ENCODE results near the gene CCT7. TPM values are rescaled to one million over a fixed set of nuclear protein-coding genes. Genes with fewer than 3 reads are reported as not detected.
"Not testable (repeated sequence)": the region's sequence is repeated elsewhere in the genome, so short reads cannot be mapped to it uniquely, and the experiment has no call there.

The CCT7 gene
- total RNA-seq: 194 TPM

DNA sequence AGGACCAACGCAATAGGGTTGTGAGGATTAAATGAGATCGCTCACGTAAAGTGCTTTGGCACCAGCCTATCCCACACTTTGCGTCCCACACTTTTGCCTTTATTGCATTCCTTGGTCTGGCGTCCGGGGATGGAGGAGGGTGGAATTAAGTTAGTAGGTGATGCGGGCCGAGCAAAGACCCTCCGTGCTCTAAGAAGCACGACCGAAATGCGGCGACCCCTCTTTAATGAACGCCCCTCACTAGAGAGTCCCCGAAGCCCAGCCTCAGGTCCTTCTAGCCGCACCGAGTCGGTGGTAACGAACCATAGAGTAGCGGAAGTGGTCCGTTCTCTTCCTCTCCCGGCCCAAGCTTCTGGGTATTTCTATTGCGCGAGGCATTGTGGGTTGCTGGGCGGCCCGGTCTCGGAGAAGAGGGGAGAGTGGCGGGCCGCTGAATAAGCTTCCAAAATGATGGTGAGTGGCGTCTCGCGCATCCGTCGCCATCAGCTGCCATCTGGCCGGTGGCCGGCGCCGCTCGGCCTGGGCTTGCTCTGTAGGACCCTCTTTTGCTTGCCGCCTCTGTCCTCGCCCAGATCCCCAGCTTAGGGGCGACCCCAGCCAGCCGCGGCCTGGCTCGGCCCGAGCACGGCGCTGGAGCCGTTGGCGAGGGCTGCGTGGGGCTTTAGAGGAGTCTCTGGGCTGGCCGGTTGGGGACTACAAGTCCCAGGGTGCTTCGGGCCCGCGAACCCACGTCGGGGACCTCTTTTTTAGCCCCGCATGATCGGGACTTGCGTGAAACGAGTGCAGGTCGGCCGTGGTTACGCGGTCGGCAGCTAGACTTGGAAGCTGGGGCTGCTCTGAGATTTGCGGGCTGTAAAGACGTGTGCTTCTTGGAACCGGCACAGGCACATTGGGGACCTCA is at the start of gene CCT7:
CCT7 (plus strand) TSS at position 377 of the 901 bp plus-strand sequence; CDS start at position 448, 71 bp downstream.
- intact Hi-C loops (cut with DNase I): no loop called here
- ATAC-seq: peak; percentile 96
- peak; percentile 89 for DNase-seq (ENCODE audit: low spot score)

GRCh38 chr2:73185965-73186364 is 48.1 kb upstream of the CCT7 start:
- DNase-seq (ENCODE audit: low spot score): no peak
- no peak for ATAC-seq
- intact Hi-C loops (cut with DNase I): no loop called here

- DNase-seq (ENCODE audit: low spot score) (no peak), ATAC-seq (no peak)
- intact Hi-C loops (cut with DNase I): no loop called here
Observed at GRCh38 chr2:73187549-73187948, 46.6 kb upstream of the CCT7 start.

DNA sequence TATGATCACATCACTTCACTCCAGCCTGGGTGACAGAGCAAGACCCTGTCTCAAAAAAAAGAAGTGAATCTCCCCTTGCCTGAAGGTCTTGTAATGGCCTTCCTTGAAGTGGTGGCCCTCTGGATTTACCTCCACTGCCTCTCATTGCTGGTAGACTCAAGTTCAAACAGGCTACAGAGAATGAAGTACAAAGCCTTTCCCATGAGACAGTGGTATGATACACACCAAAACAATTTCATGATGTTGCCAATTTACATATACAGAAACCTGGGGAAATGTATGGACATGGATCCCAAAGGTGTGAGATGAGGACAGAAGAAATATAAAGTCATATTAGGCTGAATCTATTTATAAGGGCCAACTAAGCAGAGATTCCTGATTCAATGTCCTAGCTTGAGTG is 36.5 kb upstream of the CCT7 start:
- no peak for DNase-seq (ENCODE audit: low spot score)
- no peak for ATAC-seq
- intact Hi-C loops (cut with DNase I): no loop called here

- intact Hi-C loops (cut with DNase I); ATAC-seq; DNase-seq (ENCODE audit: low spot score): not testable (repeated sequence)
Observed at GRCh38 chr2:73200281-73200680, 33.8 kb upstream of the CCT7 start.

- intact Hi-C loops (cut with DNase I): no loop called here
- ATAC-seq (peak; percentile 28), DNase-seq (ENCODE audit: low spot score) (no peak)
Observed at GRCh38 chr2:73202156-73203054, 31.7 kb upstream of the CCT7 start, which contains the start of gene NOTO. Gene NOTO (plus strand): TSS chr2:73202574. CDS start chr2:73202667, 93 bp downstream.

DNA sequence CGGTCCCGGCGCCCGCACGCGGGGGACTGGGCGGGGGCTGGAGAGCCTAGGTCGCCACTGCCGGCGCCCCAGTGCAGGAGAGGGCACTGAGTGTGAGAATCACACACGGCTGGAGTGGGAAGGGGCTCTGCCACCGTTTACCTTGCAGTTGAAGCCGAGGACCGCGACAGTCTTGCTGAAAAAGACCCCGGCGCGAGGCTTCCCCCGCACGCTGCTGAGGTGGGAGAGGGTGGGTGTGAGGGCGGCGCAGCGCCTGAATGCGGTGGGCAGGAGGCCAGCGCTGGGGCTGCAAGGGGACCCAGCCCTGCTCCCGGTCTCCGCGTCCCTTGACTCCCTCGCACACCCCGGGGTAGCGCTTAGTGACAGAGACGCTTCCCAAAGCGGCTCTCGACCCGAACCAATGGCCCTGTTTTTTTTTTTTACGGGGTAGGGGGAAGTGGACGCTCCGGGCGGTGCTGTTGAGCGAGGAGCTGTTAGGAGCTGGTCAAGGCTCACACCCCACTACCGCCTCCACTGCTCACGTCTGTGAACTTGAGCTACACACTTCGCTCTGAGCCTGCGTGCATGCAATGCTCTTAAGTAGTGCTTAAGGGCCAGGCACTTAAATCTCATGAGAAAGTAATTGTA is 30.9 kb upstream of the CCT7 start:
- intact Hi-C loops (cut with DNase I): no loop called here
- ATAC-seq: no peak
- no peak for DNase-seq (ENCODE audit: low spot score)

GRCh38 chr2:73205611-73206010 is 28.5 kb upstream of the CCT7 start:
- intact Hi-C loops (cut with DNase I): no loop called here
- ATAC-seq (no peak), DNase-seq (ENCODE audit: low spot score) (no peak)

GRCh38 chr2:73208258-73208657 is 25.9 kb upstream of the CCT7 start:
- intact Hi-C loops (cut with DNase I): no loop called here
- DNase-seq (ENCODE audit: low spot score) (no peak), ATAC-seq (no peak)

DNA sequence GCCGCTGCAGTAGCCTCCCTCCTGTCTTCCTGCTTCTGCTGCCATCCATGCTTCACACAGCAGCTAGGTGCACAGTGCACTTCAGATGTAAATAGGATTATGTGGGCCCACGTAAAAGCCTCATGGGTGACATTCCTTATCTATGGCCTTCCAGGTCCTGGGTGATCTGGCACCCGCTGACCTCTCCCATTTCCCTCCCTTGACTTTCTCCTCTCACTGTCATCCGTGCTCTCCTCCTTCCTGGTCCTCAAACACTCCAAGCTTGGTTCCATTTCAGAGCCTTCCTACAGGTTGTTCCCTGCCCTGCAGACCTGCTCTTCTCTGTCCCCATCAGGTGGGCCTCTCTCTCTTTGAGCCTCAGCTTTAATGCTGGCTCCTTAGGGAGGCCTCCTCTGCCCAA is 24.1 kb upstream of the CCT7 start:
- intact Hi-C loops (cut with DNase I): no loop called here
- no peak for DNase-seq (ENCODE audit: low spot score)
- no peak for ATAC-seq

DNA sequence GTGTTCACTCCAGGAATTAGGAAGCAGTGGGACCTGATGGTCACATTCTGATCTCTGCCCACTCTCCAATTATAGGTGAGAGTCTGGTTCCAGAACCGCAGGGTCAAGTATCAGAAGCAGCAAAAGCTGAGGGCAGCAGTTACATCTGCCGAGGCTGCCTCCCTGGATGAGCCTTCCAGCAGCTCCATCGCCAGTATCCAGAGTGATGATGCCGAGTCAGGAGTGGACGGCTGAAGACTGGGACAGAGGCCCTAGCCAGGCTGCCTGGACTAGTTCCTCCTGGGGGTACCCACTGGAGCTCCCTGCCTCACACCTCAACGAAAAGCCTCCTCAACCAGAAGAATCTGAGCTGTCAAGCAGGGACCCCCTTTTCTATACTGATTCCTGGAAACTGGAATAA is 23.4 kb upstream of the CCT7 start:
- intact Hi-C loops (cut with DNase I): no loop called here
- DNase-seq (ENCODE audit: low spot score) (no peak), ATAC-seq (no peak)

- no peak for ATAC-seq
- DNase-seq (ENCODE audit: low spot score): no peak
- intact Hi-C loops (cut with DNase I): no loop called here
Observed at GRCh38 chr2:73212098-73212447, 22.0 kb upstream of the CCT7 start.

DNA sequence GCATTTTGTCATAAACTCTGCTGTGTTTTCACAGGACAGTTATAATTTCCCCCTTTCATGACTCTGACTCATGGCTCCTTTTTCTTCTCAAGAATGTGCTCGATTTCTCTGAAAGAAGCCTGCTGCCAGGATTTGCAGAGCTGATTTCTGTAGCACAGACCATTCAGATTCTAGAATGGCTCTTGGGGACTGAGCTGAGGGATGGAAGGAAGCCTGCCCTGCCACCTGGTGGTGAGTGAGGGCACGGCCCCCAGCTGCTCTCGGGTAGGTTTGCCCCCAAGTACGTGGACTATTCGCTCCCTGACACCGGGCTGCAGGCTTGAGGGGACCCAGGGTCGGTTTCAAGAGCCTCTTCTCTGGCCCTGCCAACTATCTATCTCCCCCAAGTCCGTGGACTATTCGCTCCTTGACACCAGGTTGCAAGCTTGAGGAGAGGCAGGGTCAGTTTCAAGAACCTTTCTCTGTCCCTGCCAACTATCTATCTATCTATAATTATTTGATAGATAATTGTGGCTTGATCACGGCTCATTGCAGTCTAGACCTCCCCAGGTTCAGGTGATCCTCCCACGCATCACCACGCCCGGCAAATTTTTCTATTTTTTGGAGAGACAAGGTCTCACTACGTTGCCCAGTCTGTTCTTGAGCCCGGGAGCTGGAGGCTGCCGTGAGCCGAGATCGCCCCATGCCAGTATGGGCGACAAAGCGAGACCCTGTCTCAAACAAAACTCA is 21.5 kb upstream of the CCT7 start:
- peak; percentile 77 for ATAC-seq
- intact Hi-C loops (cut with DNase I): no loop called here

DNA sequence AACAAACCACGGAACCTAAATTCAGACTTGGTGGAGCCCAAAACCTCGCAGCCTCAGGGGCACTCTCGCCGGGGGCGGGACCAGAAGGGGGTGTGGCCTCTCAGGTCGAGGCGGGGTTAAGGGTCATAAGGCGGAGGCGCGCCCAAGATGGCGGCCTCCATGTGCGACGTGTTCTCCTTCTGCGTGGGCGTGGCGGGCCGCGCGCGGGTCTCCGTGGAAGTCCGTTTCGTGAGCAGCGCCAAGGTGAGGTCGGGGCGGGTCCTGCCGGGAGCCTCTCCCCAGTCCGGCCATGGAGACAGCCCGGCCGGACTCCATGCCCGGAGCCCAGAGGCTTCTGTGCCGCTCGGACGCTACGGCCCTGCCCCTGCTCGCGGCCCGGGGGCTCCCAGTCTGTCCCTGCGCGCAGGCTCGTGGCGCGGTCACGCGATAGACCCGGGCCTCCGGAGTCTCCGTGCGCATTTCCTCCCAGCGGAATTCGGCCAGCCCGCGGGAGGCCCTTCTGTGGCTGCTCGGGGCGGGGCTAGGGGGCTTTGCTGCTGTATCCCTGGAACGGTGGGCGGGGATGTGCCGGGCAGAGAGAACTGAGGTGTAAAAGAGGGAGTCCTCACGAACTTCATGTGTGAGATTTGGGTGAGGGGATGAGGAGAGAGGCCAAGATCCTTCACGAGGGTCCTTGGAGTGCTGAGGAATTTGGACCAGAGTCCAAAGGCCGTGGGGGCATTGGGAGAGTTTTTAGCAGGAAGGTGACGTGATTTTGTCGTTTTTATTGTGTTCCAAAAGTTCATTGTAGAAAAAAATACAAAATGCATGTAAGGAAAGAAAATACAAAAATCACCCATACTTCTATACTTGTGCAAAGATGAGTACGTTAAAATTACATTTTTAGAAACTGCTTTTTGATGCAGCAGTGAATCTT is 19.7 kb upstream of the CCT7 start, which contains the start of gene SMYD5:
SMYD5 (plus strand) TSS at position 126 of the 916 bp plus-strand sequence; CDS start at position 148, 22 bp downstream.
- peak; percentile 97 for ATAC-seq
- intact Hi-C loops (cut with DNase I): no loop called here
- DNase-seq (ENCODE audit: low spot score): peak; percentile 94

More for the DNA sequence above, 21.5 kb upstream of the CCT7 start:
- peak; percentile 78 for DNase-seq (ENCODE audit: low spot score)

- ATAC-seq: no peak
- intact Hi-C loops (cut with DNase I): no loop called here
Observed at GRCh38 chr2:73215254-73215653, 18.9 kb upstream of the CCT7 start.

DNA sequence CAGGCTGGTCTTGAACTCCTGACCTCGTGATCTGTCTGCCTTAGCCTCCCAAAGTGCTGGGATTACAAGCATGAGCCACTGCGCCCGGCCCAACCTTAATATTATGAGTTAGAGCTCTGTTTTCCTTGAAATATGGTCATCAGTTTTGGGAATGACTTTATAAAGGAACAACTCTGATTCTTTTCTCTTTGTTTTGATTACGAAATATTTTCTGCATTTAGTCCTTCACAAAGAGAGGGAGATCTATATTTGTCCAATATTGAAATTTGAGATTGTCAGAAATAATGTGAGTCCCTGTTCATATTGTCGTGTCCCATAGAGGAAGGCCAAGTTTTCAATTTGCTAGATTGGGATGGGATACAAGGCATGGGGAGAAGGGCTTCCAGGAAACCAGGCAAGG is 16.9 kb upstream of the CCT7 start:
- no peak for ATAC-seq
- intact Hi-C loops (cut with DNase I): no loop called here
- no peak for DNase-seq (ENCODE audit: low spot score)

More at GRCh38 chr2:73215254-73215653, 18.9 kb upstream of the CCT7 start:
- no peak for DNase-seq (ENCODE audit: low spot score)

GRCh38 chr2:73217826-73218225 is 16.3 kb upstream of the CCT7 start:
- intact Hi-C loops (cut with DNase I): no loop called here
- no peak for ATAC-seq
- DNase-seq (ENCODE audit: low spot score): no peak

DNA sequence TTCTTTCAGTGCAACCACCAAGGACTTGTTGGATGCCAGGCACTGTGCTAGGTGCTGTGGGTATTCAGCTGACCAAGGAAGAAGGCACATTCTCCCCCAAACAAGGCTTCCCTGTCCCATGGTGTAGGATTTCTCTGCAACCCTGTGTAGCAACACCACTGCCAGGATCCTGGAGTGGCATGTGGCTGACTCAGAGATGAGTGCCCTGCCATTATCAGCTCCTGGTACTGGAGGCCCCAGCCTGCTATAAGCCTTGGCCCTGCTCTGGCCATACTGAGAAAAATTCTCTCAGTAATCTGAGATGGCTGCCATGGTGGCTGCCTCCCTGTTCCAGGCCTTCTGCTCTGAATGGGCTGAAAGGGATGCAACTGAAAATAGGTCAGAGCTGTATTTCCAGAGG is 15.8 kb upstream of the CCT7 start:
- ATAC-seq (no peak), DNase-seq (ENCODE audit: low spot score) (no peak)
- intact Hi-C loops (cut with DNase I): no loop called here
